Upper lobe of left lung (tissue), 6 donors: ENCODE data around the gene ATP10A. TPM values are rescaled to one million over a fixed set of nuclear protein-coding genes. Genes with fewer than 3 reads are reported as not detected.

Experiments
- ATAC-seq, 2 donors: fragments of 200-7000 bp; cut with Tn5 transposase; one replicate each; pipeline ENCODE4 v1.9.1; 2022; ENCODE audit warnings: mild to moderate bottlenecking in 2 of 2, moderate library complexity in 2 of 2; ENCODE audit not compliant: low FRiP score in 2 of 2
- DNase-seq, 2 donors: peaks; one replicate each; pipeline ENCODE4 v3.0.0-alpha.2; 2019 to 2020
- H3K27ac ChIP-seq, 4 donors: fragments of 200-600 bp; sonication (generic); one replicate each; pipeline ENCODE4 v1.5.1; 2016 to 2019
- H3K27me3 ChIP-seq, 4 donors: fragments of 200-600 bp; sonication (generic); one replicate each; pipeline ENCODE4 v1.5.1; 2017 to 2019
- H3K36me3 ChIP-seq, 4 donors: fragments of 200-600 bp; sonication (generic); one replicate each; pipeline ENCODE4 v1.5.1; 2016 to 2019
- H3K4me1 ChIP-seq, 4 donors: fragments of 200-600 bp; sonication (generic); one replicate each; pipeline ENCODE4 v1.5.1; 2018 to 2019
- H3K4me3 ChIP-seq, 4 donors: fragments of 200-600 bp; sonication (generic); one replicate each; pipeline ENCODE4 v1.5.1; 2017 to 2019; ENCODE audit warnings: mild to moderate bottlenecking in 2 of 4, moderate library complexity in 1 of 4
- H3K9me3 ChIP-seq, 4 donors: fragments of 200-600 bp; sonication (generic); one replicate each; pipeline ENCODE4 v1.5.1; 2018 to 2019
- CTCF ChIP-seq, 6 experiments: fragments of 450-650 bp in 4 of 6; fragments of 200-600 bp in 2 of 6; sonication (generic) in 2 of 6; IDR thresholded peaks; one replicate each; pipeline ENCODE4 v1.5.1; 2016 to 2019; ENCODE audit warnings: antibody characterized with exemption in 6 of 6
- EP300 ChIP-seq, 4 donors: sonication (generic); formaldehyde crosslinking; IDR thresholded peaks; one replicate each; pipeline ENCODE4 v1.5.1; 2017; ENCODE audit warnings: antibody characterized with exemption in 4 of 4, control low read depth in 2 of 4
- POLR2A ChIP-seq, 4 donors: fragments of 450-650 bp; IDR thresholded peaks; one replicate each; pipeline ENCODE4 v1.5.1; 2016 to 2017; ENCODE audit warnings: antibody characterized with exemption in 4 of 4, mild to moderate bottlenecking in 2 of 4
- POLR2AphosphoS5 ChIP-seq, 2 donors: sonication (generic); formaldehyde crosslinking; IDR thresholded peaks; one replicate each; pipeline ENCODE4 v1.5.1; 2017; ENCODE audit warnings: antibody characterized with exemption in 2 of 2
- WGBS, 2 donors: methylation state at CpG; one replicate each; pipeline ENCODE4 v1.1.5; 2017 to 2018; 5-methylcytosine and 5-hydroxymethylcytosine counted together
- total RNA-seq, 6 donors: library from RNA; depleted of rRNA in 4 of 6; stranded (reverse); fragments of >200 nt in 4 of 6; gene quantifications; one replicate each; pipeline versions ENCODE4 v1.1.0 to v1.2.1, GENCODE V29; 2016 to 2021
- donor health status: DM: no; HTN: no; CAD: no; lungs with moderate emphysema.
- donor health status: DM: no; HTN: yes; CAD: no; lungs with severe emphysema.

The ATP10A gene
- total RNA-seq, 6 donors from 2014 or later, result 17.8 to 62.4 (median 32.3) TPM

- no peak for ATAC-seq
- DNase-seq, result peak in 1 of 2 donors; percentile 62
- 88 to 94% methylated on average over 17 to 18 of the region's 18 CpGs for WGBS, 2 donors
- no peak overlapping the region for H3K27ac ChIP-seq
- H3K27me3 ChIP-seq, result no peaks in the 10 kb centered on the region
- H3K9me3 ChIP-seq, result no peaks in the 10 kb centered on the region
- H3K36me3 ChIP-seq, result peaks cover 0 to 7% (median 0%) of the 10 kb centered on the region in 4 donors
- no peaks in the 10 kb centered on the region for H3K4me1 ChIP-seq
- TF ChIP-seq POLR2AphosphoS5 (IDR thresholded peaks at IDR 0.05), result no peak
- TF ChIP-seq POLR2A (IDR thresholded peaks at IDR 0.05), result no peak
- no peak for TF ChIP-seq CTCF (IDR thresholded peaks at IDR 0.05)
- TF ChIP-seq EP300 (IDR thresholded peaks at IDR 0.05), result no peak
- H3K4me3 ChIP-seq, result no peak overlapping the region
Observed at GRCh38 chr15:25715536-25716413, 147.4 kb downstream of the ATP10A start.

DNA sequence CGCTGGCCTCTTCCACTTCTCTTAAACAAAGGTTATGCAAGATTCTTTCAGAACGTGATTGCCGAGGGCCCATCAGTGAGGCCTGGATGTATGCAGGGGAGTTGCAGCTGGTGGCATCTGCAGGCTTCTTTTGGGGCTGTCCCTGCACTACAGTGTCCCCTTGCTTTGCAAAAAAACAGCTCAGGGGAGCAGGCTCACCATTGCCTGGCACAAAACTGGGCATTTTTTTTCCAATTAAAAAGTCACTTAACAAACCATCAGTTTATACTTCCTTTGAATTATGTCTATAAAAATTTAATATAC, 148.6 kb downstream of the ATP10A start:
- Histone ChIP-seq H3K36me3 (peaks cover 0 to 7% (median 0%) of the 10 kb centered on the region in 4 donors), H3K27me3 (no peaks in the 10 kb centered on the region), H3K9me3 (no peaks in the 10 kb centered on the region), H3K4me3 (no peak overlapping the region), H3K27ac (no peak overlapping the region), H3K4me1 (no peaks in the 10 kb centered on the region)
- 57 to 62% methylated on average over 3 of the region's 3 CpGs for WGBS, 2 donors
- ATAC-seq (no peak), DNase-seq (no peak)
- TF ChIP-seq POLR2A (IDR thresholded peaks at IDR 0.05) (no peak), CTCF (IDR thresholded peaks at IDR 0.05) (no peak), POLR2AphosphoS5 (IDR thresholded peaks at IDR 0.05) (no peak), EP300 (IDR thresholded peaks at IDR 0.05) (no peak)

GRCh38 chr15:25713736-25714537, 149.2 kb downstream of the ATP10A start:
- peak in 1 of 2 donors; percentile 78 for DNase-seq
- Histone ChIP-seq H3K9me3 (no peaks in the 10 kb centered on the region), H3K27ac (no peak overlapping the region), H3K36me3 (peaks cover 0 to 7% (median 0%) of the 10 kb centered on the region in 4 donors), H3K4me1 (no peaks in the 10 kb centered on the region), H3K4me3 (no peak overlapping the region), H3K27me3 (no peaks in the 10 kb centered on the region)
- 87 to 91% methylated on average over 15 to 32 of the region's 35 CpGs for WGBS, 2 donors
- TF ChIP-seq POLR2AphosphoS5 (IDR thresholded peaks at IDR 0.05) (no peak), CTCF (IDR thresholded peaks at IDR 0.05) (no peak), POLR2A (IDR thresholded peaks at IDR 0.05) (no peak), EP300 (IDR thresholded peaks at IDR 0.05) (no peak)
- no peak for ATAC-seq

- Histone ChIP-seq H3K36me3 (peaks cover 0 to 7% (median 0%) of the 10 kb centered on the region in 4 donors), H3K4me3 (no peak overlapping the region), H3K9me3 (no peaks in the 10 kb centered on the region), H3K27me3 (no peaks in the 10 kb centered on the region), H3K4me1 (no peaks in the 10 kb centered on the region), H3K27ac (no peak overlapping the region)
- DNase-seq, result no peak
- ATAC-seq, result no peak
- WGBS, 2 donors, result 71 to 85% methylated on average over 2 to 5 of the region's 5 CpGs
- no peak for TF ChIP-seq EP300 (IDR thresholded peaks at IDR 0.05)
- no peak for TF ChIP-seq POLR2AphosphoS5 (IDR thresholded peaks at IDR 0.05)
- TF ChIP-seq CTCF (IDR thresholded peaks at IDR 0.05), result no peak
- no peak for TF ChIP-seq POLR2A (IDR thresholded peaks at IDR 0.05)
Observed at GRCh38 chr15:25712961-25713355, 150.2 kb downstream of the ATP10A start.
